ENCODE measurements around the gene OSGIN1. TPM values are rescaled to one million over a fixed set of nuclear protein-coding genes. Genes with fewer than 3 reads are reported as not detected.

Gene OSGIN1
- total RNA-seq, 1 donor from 2014 or later: 0.31 TPM

DNA sequence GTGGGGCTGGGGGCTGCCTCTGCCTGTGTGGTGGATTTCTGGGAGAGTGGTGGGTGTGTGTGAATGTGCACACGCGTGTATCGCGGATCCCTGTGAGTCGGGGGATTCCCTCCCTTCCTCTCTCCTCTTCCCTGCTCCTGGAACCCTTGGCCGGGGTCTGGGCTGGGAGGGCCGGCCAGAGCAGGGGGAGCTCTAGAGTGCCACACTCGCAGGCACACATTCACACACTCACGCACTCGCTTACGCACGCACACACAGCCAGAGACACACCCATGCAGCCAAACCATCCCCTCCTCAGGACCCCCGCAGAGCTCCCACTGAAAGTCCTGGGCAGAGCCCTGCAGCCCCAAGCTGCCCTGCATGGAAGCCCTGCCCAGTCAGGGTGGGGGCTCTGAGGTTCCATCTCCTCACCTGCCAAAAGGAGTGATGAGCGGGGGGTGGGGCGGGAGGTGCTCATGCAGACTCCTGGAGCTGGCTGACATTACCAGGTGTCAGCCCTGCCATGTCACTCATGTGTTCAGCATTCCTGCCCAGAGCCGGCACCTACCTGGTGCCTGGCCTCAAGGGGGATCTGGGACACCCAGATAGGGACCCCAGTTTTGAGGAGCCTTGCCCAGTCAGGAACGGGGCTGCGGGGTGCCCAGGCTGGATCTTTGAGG is 16.9 kb downstream of the OSGIN1 start:
- no peak overlapping the region for H3K4me3 Mint-ChIP-seq (ENCODE audit: unreplicated experiment)
- no peak overlapping the region for H3K27ac Mint-ChIP-seq (ENCODE audit: unreplicated experiment)
- no peaks in the 10 kb centered on the region for H3K9me3 Mint-ChIP-seq (ENCODE audit: unreplicated experiment)
- H3K4me1 Mint-ChIP-seq (ENCODE audit: unreplicated experiment): peaks cover 3% of the 10 kb centered on the region
- peaks cover 22% of the 10 kb centered on the region for H3K27me3 Mint-ChIP-seq (ENCODE audit: unreplicated experiment)
- DNase-seq (ENCODE audit: low spot score): no peak
- H3K36me3 Mint-ChIP-seq (ENCODE audit: low read depth, unreplicated experiment): no peaks in the 10 kb centered on the region
- TF ChIP-seq CTCF (IDR thresholded peaks at IDR 0.05; ENCODE audit: unreplicated experiment): no peak

DNA sequence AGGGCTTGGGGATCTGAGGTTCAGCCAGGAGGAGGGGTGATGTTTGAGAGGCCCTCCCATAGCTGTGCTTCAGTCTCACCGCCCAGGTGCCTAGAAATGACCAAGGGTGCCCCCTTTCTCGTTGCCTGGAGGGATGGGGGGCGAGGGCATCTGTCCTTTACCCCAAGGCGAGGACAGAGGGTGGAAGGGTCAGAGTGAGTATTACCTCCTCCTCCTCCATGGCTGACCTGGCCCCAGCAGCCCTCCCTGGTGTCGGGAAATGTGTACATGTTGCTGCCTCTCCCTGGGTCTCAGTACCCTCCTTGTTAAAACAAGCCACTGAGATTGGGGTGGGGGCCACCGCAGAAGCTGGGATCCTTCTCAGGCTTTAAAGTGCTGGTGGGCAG is 17.4 kb downstream of the OSGIN1 start:
- H3K27ac Mint-ChIP-seq (ENCODE audit: unreplicated experiment): no peak overlapping the region
- peaks cover 3% of the 10 kb centered on the region for H3K4me1 Mint-ChIP-seq (ENCODE audit: unreplicated experiment)
- H3K9me3 Mint-ChIP-seq (ENCODE audit: unreplicated experiment): no peaks in the 10 kb centered on the region
- TF ChIP-seq CTCF (IDR thresholded peaks at IDR 0.05; ENCODE audit: unreplicated experiment): no peak
- H3K4me3 Mint-ChIP-seq (ENCODE audit: unreplicated experiment): no peak overlapping the region
- H3K36me3 Mint-ChIP-seq (ENCODE audit: low read depth, unreplicated experiment): no peaks in the 10 kb centered on the region
- no peak for DNase-seq (ENCODE audit: low spot score)
- H3K27me3 Mint-ChIP-seq (ENCODE audit: unreplicated experiment): peaks cover 22% of the 10 kb centered on the region

- TF ChIP-seq CTCF (IDR thresholded peaks at IDR 0.05; ENCODE audit: unreplicated experiment): no peak
- peaks cover 20% of the 10 kb centered on the region for H3K27me3 Mint-ChIP-seq (ENCODE audit: unreplicated experiment)
- peaks cover under 1% of the 10 kb centered on the region for H3K36me3 Mint-ChIP-seq (ENCODE audit: low read depth, unreplicated experiment)
- peaks cover 3% of the 10 kb centered on the region for H3K4me1 Mint-ChIP-seq (ENCODE audit: unreplicated experiment)
- DNase-seq (ENCODE audit: low spot score): no peak
- H3K27ac Mint-ChIP-seq (ENCODE audit: unreplicated experiment): no peak overlapping the region
- H3K9me3 Mint-ChIP-seq (ENCODE audit: unreplicated experiment): no peaks in the 10 kb centered on the region
- H3K4me3 Mint-ChIP-seq (ENCODE audit: unreplicated experiment): no peak overlapping the region
Observed at GRCh38 chr16:83971165-83972130, 18.4 kb downstream of the OSGIN1 start.

DNA sequence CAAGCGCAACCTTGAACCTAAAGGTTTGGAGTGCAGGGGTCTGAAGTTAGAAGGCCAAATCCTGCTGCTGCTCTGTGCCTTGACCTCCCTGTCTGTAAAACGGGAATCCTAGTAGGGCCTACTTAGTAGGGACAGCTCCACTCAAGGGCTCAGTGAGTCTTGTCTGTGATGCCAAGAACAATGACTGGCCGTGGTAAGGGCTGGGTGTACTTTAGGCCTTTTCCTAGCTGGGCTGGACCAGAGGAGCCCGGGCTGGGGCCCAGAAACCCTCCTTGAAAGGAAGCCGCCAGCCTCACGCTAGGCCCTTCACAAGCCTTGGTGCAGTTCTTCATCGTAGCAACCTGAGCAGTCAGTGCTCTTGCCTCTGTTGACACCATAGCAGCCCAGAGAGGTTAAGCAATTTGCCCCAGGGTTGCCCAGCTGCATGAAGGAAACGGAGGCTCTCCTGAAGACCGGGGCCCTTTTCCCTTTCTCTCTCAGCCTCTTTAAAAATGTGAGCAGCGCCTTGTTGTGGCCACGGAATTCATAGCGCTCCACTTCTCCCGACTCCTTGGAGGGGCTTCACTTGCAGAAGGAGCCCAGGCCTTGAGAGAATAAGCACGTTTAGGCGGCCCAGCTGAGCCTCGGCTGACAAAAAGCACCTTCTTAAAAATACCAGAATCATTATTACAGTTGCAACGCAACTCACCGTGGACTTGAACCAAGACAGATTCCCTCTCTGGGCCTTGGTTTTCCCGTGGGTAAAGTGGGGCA is 19.4 kb downstream of the OSGIN1 start:
- H3K27ac Mint-ChIP-seq (ENCODE audit: unreplicated experiment): no peak overlapping the region
- no peak for TF ChIP-seq CTCF (IDR thresholded peaks at IDR 0.05; ENCODE audit: unreplicated experiment)
- H3K9me3 Mint-ChIP-seq (ENCODE audit: unreplicated experiment): no peaks in the 10 kb centered on the region
- H3K4me1 Mint-ChIP-seq (ENCODE audit: unreplicated experiment): peaks cover 3% of the 10 kb centered on the region
- DNase-seq (ENCODE audit: low spot score): no peak
- H3K4me3 Mint-ChIP-seq (ENCODE audit: unreplicated experiment): no peak overlapping the region
- peaks cover 17% of the 10 kb centered on the region for H3K27me3 Mint-ChIP-seq (ENCODE audit: unreplicated experiment)
- peaks cover 5% of the 10 kb centered on the region for H3K36me3 Mint-ChIP-seq (ENCODE audit: low read depth, unreplicated experiment)
